ENCODE data around the gene RNPEPL1.
"Not testable (repeated sequence)": the region's sequence is repeated elsewhere in the genome, so short reads cannot be mapped to it uniquely, and the experiment has no call there.

Gene RNPEPL1

GRCh38 chr2:240605867-240606743, 37.8 kb downstream of the RNPEPL1 start:
- no peak for DNase-seq

- no peak for DNase-seq
Observed at GRCh38 chr2:240611601-240612210, 43.4 kb downstream of the RNPEPL1 start.

- DNase-seq = no peak
Observed at GRCh38 chr2:240613781-240614180, 45.5 kb downstream of the RNPEPL1 start.

GRCh38 chr2:240614391-240614790, 46.1 kb downstream of the RNPEPL1 start:
- no peak for DNase-seq

DNA sequence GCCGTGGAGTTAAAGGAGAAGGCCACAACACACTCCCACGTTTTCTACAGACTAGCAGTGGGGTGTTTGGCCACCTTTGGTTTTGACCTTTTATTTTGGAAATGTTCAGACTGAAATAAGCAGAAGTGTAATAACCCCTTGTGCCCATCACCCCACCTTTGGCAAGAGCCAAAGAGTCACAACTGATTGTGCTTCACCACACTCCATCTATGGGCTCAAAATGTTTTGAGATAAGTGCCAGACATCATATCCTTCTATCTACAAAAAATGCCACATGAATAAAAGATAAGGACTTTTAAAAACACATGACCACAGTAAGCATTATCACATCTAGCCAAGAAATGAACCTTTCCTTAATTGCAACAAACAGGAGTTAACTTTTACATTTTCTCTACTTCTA, 47.1 kb downstream of the RNPEPL1 start:
- DNase-seq = no peak

DNA sequence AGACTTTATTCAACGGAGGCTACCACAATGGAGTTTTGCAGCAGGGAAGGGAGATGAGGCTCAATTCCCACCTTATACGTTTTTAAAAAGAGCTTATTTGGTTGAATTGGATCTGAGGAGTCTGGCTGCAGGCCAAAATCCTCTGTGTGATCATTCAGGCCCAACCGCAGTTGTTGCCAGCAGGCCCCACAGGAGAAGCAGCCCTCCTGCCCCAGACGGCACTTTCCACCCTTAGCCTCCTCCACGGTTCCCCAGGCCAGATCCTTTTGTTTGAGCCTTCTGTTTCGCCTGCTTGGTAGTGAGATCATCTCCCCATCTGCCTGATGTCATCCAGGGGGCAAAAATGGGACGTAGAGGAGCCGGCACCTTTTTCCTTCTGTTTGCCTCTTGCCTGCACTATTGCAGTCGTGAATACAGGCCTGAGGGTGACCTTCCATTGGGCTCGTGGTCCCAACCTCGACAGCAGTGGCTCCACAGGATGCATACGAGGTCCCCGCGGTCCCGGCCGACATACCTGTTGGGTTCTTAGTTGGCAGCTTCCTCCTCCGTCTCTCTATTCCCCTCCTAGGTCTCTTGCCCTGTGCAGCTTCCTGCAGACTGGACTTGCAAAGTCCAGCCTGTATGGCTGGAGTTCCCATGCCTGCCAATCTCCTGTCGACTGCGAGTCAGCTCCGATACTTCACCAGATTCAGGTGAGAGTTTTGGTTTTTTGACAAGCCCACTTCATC, 47.7 kb downstream of the RNPEPL1 start:
- DNase-seq = no peak

- not testable (repeated sequence) for DNase-seq
Observed at GRCh38 chr2:240616860-240617666, 48.8 kb downstream of the RNPEPL1 start.

GRCh38 chr2:240618776-240619175, 50.5 kb downstream of the RNPEPL1 start:
- no peak for DNase-seq

GRCh38 chr2:240619506-240620148, 51.3 kb downstream of the RNPEPL1 start:
- DNase-seq = no peak

DNA sequence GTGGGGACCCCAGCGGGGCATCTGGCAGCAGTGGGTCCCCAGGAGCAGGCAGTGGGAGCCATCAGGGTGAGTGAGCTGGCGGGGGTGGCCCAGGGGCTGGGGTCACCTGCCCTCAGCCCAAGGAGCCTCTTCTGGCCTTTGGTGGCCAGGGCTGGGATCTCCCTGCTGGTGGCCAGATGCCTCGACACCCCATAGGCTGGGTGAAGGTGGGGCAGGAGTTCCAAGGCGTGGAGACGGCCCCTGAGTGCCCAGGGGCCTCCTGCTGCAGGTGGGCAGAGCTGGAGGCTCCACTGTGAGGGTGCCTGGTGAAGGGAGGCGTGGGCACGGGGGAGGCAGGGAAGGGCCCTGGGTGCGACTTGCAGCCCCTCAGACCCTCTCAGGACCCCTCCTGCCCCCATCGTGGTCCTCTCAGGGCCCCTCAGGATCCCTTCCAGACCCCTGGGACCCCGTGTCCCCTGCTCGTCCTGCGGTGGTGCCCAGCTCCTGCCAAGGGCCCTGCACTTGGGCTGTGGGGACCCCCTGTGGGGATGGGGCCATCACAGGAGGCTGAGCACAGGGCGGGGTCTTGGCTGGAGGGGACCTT, 52.0 kb downstream of the RNPEPL1 start:
- DNase-seq = no peak

DNA sequence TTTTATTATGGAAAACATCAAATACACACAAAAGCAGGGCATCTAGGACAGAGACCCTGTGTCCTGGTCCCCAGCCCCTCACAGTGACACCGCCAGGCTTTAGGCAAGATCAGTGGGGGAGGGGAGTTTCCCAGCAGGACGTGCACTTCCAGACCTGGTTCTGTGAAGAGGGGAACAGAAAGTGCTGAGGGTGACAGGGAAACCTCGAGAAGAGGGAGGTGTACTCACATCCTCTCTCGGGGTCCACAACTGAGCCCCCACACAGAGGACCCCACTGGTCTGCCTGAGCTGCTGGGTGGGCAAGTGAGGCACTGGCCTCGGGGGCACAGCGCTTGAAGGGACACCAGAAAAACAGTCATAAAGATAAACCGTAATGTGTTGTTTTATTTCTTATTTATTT, 52.6 kb downstream of the RNPEPL1 start:
- peak; percentile 67 for DNase-seq

GRCh38 chr2:240622060-240622411, 53.8 kb downstream of the RNPEPL1 start:
- no peak for DNase-seq

GRCh38 chr2:240622531-240623235, 54.4 kb downstream of the RNPEPL1 start:
- DNase-seq = peak; percentile 82

DNA sequence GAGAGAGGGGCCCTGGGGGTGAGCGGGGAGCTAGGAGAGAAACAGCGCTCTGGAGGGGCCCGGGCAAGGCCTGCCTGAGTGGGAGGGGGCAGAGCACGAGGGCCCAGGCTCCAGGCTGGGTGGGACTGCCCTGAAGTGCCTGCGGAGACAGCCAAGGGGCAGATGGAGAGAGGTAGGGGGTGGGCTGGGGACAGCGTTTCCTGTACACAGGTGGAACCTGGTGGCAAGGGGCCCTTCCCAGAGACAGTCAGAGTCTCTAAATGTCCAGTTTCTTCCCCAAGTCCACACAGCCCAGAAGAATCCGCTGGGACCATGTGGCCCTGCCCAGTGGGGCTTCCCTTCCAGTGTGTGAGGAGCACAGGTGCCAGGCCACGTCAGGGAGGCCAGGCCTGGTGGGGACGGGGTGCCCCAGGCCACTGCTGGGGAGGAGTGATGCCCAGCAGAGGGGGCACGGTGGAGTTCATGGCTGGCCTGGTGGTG, 55.3 kb downstream of the RNPEPL1 start:
- DNase-seq = no peak

- no peak for DNase-seq
Observed at GRCh38 chr2:240624011-240624949, 56.0 kb downstream of the RNPEPL1 start.

- DNase-seq = peak; percentile 90
Observed at GRCh38 chr2:240624950-240625621, 56.8 kb downstream of the RNPEPL1 start, which contains the start of gene GPR35. TSS of gene GPR35 (plus strand) at chr2:240625480. CDS start at chr2:240629953, 4,473 bp downstream.

GRCh38 chr2:240626531-240627300, 58.4 kb downstream of the RNPEPL1 start:
- peak; percentile 71 for DNase-seq

DNA sequence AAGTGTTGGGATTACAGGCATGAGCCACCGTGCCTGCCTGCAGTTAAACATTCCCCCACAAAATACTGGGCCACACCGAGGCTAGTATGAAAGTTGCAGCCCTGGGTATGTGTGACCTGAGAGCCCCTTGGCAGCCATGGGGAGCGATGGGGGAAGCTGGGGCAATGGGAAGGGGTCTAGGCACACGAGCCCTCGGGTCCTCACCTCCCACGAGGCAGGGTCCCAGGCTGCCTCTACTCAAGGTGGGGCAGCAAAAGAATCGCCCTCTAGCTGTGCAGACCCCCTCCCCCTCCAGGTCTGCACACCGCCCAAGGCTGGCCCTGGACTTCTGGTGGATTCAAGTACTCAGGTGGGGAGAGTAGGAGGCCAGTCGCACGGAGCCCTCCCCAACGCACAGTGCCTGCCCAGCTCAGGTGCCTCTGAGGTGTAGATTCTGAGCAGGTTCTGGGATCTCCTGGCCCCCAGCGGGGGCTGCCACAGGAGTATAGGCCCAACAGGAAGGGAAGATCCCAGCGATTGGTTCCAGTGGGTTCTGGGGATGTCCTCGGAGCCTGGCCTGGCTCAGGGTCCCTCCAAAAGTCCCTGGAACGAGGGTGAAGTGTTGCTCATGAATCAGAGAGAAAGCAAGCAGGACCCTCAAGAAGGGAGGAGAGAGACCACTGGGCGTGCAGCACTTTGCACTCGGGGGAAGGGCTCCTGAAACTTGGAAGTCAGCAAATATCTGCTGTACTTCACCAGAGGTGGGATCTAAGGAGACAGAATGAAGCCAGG, 59.6 kb downstream of the RNPEPL1 start:
- no peak for DNase-seq

Data from activated CD8-positive, alpha-beta memory T cell treated with anti-CD3 and anti-CD28 coated beads for 24 hours (primary cell).